GM12875 (cell line): ENCODE data around the gene BUD13.

Experiments
- H3K4me3 ChIP-seq: one replicate; pipeline ENCODE4 v1.5.1; 2011; ENCODE audit warnings: low read depth, low read length, control low read depth
- TF ChIP-seq, protein P1 (sequence below): IDR thresholded peaks from 2 replicates; pipeline ENCODE4 v1.5.1; 2011; ENCODE audit warnings: low read depth, mild to moderate bottlenecking, control low read depth, inconsistent platforms, low read length, moderate library complexity, borderline replicate concordance; ENCODE audit not compliant: insufficient read depth

The BUD13 gene

DNA sequence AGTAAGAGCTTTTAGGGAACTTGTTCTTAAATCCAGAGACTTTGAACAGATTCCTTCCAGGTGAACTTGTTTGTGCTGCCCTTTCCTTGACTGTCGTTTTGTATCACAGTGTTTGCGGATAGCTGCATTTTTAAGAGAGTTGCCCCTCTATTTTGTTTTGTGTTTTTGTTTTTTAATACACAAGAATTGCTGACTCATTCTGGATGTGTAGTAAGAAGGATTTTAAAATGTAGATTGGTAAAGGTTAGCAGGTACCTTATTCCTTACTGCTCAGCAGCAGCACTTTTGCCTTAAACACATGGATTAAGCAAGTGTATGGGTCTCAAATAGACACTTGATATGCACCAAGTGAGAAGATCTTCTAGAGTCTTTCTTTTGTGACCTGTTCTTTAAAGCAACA is 27.8 kb upstream of the BUD13 start:
- TF ChIP-seq, protein P1, sequence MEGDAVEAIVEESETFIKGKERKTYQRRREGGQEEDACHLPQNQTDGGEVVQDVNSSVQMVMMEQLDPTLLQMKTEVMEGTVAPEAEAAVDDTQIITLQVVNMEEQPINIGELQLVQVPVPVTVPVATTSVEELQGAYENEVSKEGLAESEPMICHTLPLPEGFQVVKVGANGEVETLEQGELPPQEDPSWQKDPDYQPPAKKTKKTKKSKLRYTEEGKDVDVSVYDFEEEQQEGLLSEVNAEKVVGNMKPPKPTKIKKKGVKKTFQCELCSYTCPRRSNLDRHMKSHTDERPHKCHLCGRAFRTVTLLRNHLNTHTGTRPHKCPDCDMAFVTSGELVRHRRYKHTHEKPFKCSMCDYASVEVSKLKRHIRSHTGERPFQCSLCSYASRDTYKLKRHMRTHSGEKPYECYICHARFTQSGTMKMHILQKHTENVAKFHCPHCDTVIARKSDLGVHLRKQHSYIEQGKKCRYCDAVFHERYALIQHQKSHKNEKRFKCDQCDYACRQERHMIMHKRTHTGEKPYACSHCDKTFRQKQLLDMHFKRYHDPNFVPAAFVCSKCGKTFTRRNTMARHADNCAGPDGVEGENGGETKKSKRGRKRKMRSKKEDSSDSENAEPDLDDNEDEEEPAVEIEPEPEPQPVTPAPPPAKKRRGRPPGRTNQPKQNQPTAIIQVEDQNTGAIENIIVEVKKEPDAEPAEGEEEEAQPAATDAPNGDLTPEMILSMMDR = no peak
- H3K4me3 ChIP-seq = no peak overlapping the region

- no peak overlapping the region for H3K4me3 ChIP-seq
- TF ChIP-seq, protein P1 = no peak
These were observed 25.6 kb upstream of the BUD13 start for GRCh38 chr11:116798368-116798767.

DNA sequence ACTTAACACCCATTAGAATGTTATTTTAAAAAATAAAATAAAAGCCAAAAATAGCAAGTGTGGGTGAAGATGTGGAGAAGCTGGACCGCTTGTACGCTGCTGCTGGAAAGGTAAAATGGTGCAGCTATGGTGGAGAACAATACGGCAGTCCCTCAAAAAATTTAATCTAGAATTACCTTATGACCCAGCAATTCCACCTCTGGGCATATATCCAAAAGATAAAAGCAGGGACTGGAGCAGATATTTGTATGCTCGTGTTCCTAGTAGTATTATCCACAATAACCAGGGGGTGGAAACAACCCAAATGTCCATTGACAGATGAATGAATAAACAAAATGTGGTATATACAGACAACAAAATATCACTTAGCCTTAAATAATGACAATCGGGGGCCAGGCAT is 25.0 kb upstream of the BUD13 start:
- H3K4me3 ChIP-seq = no peak overlapping the region
- TF ChIP-seq, protein P1 = no peak

DNA sequence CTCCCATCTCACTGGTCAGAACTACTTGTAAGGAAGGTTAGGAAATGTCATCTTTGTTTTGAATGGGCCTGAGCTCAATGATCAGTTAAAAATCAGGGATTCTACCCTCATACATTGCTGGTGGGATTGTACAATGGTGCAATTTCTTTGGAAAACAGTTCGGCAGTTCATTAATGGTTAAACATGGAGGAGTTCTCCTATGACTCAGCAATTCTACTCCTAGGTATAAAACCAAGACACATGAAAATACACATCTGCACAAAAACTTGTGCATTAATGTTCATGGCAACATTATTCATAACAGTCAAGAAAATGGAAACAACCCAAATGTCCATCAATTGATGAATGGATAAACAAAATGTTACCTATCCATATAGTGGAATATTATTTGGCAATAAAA is 23.8 kb upstream of the BUD13 start:
- H3K4me3 ChIP-seq = no peak overlapping the region
- TF ChIP-seq, protein P1 = no peak

DNA sequence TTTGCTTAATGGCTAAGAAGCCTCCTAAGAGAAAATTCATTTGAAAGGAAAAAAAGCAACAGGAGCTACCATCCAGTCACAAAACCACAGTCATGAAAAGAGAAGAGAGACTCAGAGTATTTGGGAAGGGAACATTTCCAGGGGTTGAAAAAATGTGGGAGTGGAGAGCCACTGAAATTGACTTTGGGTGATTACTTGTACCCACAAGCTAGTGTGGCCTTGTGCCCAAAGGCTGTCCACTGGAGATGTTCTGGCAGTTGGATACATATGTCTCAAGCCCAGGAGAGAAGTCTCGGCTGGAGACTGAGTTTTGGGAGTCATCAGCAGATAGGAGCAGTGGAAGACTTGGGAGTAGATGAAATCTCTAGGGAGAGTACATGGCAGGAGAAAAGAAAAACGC is 22.1 kb upstream of the BUD13 start:
- no peak overlapping the region for H3K4me3 ChIP-seq
- TF ChIP-seq, protein P1 = no peak

- TF ChIP-seq, protein P1 = no peak
- H3K4me3 ChIP-seq = no peak overlapping the region
These were observed 20.9 kb upstream of the BUD13 start for GRCh38 chr11:116793772-116794097.

DNA sequence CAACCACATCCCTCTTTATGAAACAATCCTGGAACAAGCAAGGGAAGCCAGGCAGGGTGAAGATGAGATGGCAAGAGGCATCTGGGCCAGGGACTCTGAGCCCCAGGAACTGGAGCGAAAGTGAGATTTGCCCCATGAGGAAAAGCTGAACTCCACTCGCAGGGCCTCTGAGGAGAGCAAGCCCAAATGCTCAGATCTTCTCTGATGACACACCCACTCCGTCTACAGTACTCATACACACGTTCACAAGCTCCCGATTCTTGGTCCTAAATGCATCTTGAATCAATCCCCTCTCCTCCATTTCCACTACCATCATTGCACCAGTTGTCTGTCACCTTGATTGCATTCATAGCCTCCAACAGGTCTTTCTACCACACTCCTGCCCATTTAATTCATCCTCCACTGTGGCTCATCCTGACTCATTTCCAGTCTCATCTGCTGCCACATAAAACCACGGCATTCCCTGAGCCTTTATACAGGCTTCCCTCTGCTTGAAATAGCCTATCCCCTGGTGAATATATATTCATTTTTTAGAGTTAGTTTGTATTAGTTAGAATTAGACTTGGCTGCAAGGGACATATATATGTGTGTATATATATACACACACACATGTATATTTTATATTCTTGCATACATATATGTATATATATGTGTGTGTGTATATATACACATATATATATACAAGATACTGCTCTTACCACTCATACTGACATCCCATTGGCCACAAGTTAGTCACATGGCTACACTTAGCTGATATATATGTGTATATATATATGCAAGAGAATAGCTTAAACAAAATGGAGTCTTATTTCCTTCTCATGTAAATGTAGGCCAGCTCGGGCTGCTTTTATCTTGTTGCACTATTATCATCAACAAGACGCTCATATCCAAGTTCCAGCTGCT is 20.3 kb upstream of the BUD13 start:
- TF ChIP-seq, protein P1 = no peak
- H3K4me3 ChIP-seq = no peak overlapping the region
